T-helper 2 cell treated with Interferon-gamma antibody and Interleukin-4, amounts not matched to agents 5 μg/mL and 100 μg/mL, for 36 hours (primary cell): ENCODE measurements around the gene RYK.

ENCODE experiments used
- DNase-seq: peaks from one replicate; pipeline ENCODE4 v3.0.0; 2021; ENCODE audit warnings: low spot score
- H3K27ac Mint-ChIP-seq: one replicate; pipeline ENCODE4 v1.8.0; 2021; ENCODE audit warnings: mild to moderate bottlenecking, mixed read lengths
- H3K27me3 Mint-ChIP-seq: one replicate; pipeline ENCODE4 v1.8.0; 2021; ENCODE audit warnings: low read depth, mixed read lengths
- H3K36me3 Mint-ChIP-seq: one replicate; pipeline ENCODE4 v1.8.0; 2021; ENCODE audit warnings: low read depth, mixed read lengths
- H3K4me1 Mint-ChIP-seq: one replicate; pipeline ENCODE4 v1.8.0; 2021; ENCODE audit warnings: low read depth, mixed read lengths
- H3K4me3 Mint-ChIP-seq: one replicate; pipeline ENCODE4 v1.8.0; 2022; ENCODE audit warnings: mild to moderate bottlenecking, moderate library complexity, mixed read lengths
- H3K9me3 Mint-ChIP-seq: one replicate; pipeline ENCODE4 v1.8.0; 2021; ENCODE audit warnings: mixed read lengths

Gene RYK

GRCh38 chr3:134186391-134186790, 64.3 kb downstream of the RYK start:
- Mint-ChIP-seq H3K27me3 (no peaks in the 10 kb centered on the region), H3K4me3 (no peak overlapping the region), H3K27ac (no peak overlapping the region), H3K9me3 (no peaks in the 10 kb centered on the region), H3K36me3 (no peaks in the 10 kb centered on the region), H3K4me1 (no peaks in the 10 kb centered on the region)
- DNase-seq = no peak

DNA sequence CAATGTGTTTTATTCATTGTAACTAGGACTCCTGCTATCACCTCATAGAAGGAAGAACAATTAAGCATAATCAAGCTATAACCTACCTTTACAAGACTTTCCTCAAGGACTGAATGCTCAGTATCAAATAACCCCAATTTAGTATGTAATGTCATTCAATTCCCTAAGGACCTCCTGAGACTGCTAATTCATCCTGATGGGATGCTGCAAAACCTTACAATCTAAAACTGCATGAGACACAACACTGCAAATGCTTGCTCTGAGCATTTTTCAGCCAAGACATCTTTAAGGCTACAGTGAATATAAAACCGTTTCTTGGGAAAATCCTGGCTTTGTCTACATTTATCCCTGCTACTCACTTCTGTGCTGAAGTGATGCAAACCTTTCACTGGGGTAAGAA, 69.9 kb downstream of the RYK start:
- no peaks in the 10 kb centered on the region for H3K9me3 Mint-ChIP-seq
- DNase-seq = no peak
- no peak overlapping the region for H3K4me3 Mint-ChIP-seq
- H3K4me1 Mint-ChIP-seq = no peaks in the 10 kb centered on the region
- H3K27ac Mint-ChIP-seq = no peak overlapping the region
- H3K27me3 Mint-ChIP-seq = no peaks in the 10 kb centered on the region
- H3K36me3 Mint-ChIP-seq = no peaks in the 10 kb centered on the region

- no peaks in the 10 kb centered on the region for H3K9me3 Mint-ChIP-seq
- no peaks in the 10 kb centered on the region for H3K4me1 Mint-ChIP-seq
- no peaks in the 10 kb centered on the region for H3K27me3 Mint-ChIP-seq
- H3K36me3 Mint-ChIP-seq = no peaks in the 10 kb centered on the region
- DNase-seq = no peak
- H3K27ac Mint-ChIP-seq = no peak overlapping the region
- H3K4me3 Mint-ChIP-seq = no peak overlapping the region
These were observed 71.2 kb downstream of the RYK start for GRCh38 chr3:134179508-134179907.

DNA sequence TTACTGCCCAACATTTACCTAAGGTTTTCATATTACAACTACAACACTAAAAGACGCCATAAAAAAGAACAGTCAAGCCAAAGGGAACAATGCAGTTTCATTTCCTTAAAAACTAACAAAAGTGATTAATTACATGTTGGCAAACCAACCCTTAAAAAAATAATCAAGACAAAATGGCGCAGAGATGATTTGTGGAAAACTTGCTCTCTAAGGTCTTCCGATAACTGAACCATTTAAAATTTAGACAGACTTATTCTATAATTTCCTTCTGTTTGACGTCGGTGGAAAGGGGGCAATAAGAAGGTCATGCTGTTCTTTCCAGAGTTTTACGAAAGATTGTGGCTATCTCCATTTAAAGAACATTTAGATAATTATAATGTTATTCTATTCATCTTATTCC, 87.6 kb downstream of the RYK start:
- Mint-ChIP-seq H3K4me1 (no peaks in the 10 kb centered on the region), H3K4me3 (no peak overlapping the region), H3K27ac (no peak overlapping the region), H3K9me3 (peaks cover under 1% of the 10 kb centered on the region), H3K27me3 (no peaks in the 10 kb centered on the region), H3K36me3 (peaks cover 3% of the 10 kb centered on the region)
- no peak for DNase-seq

GRCh38 chr3:134161898-134162615, 88.6 kb downstream of the RYK start:
- no peak for DNase-seq
- no peaks in the 10 kb centered on the region for H3K27me3 Mint-ChIP-seq
- no peak overlapping the region for H3K27ac Mint-ChIP-seq
- H3K4me3 Mint-ChIP-seq = no peak overlapping the region
- no peaks in the 10 kb centered on the region for H3K4me1 Mint-ChIP-seq
- no peaks in the 10 kb centered on the region for H3K36me3 Mint-ChIP-seq
- H3K9me3 Mint-ChIP-seq = no peaks in the 10 kb centered on the region

GRCh38 chr3:134155446-134155845, 95.2 kb downstream of the RYK start:
- Mint-ChIP-seq H3K4me1 (no peaks in the 10 kb centered on the region), H3K4me3 (no peak overlapping the region), H3K27me3 (no peaks in the 10 kb centered on the region), H3K36me3 (no peaks in the 10 kb centered on the region), H3K9me3 (no peaks in the 10 kb centered on the region), H3K27ac (no peak overlapping the region)
- no peak for DNase-seq

DNA sequence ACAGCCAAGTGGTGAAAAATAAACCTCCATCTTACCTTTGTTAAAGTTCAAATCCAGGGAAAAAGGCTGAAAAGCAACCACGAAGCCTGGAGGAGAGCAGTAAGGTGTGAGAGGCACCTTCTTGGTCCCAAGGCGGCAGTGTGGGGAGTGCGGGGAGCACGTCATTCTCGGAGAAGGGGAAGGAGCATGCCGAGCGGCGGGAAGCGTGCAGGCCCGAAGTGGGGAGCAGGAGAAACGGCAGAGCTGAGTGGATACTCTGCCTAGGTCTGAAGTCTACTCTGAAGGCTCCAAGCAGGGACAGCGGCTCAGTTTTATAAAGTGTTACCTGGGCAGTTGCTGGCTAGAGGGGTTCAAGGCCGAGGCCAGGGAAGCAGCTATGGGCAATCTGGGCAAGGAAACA, 96.9 kb downstream of the RYK start:
- Mint-ChIP-seq H3K4me1 (no peaks in the 10 kb centered on the region), H3K9me3 (no peaks in the 10 kb centered on the region), H3K27ac (no peak overlapping the region), H3K27me3 (no peaks in the 10 kb centered on the region), H3K36me3 (no peaks in the 10 kb centered on the region), H3K4me3 (no peak overlapping the region)
- no peak for DNase-seq

- H3K27me3 Mint-ChIP-seq = no peaks in the 10 kb centered on the region
- H3K9me3 Mint-ChIP-seq = no peaks in the 10 kb centered on the region
- no peaks in the 10 kb centered on the region for H3K4me1 Mint-ChIP-seq
- H3K36me3 Mint-ChIP-seq = no peaks in the 10 kb centered on the region
- H3K4me3 Mint-ChIP-seq = no peak overlapping the region
- no peak overlapping the region for H3K27ac Mint-ChIP-seq
- no peak for DNase-seq
These were observed 100.2 kb downstream of the RYK start for GRCh38 chr3:134150476-134150875.

DNA sequence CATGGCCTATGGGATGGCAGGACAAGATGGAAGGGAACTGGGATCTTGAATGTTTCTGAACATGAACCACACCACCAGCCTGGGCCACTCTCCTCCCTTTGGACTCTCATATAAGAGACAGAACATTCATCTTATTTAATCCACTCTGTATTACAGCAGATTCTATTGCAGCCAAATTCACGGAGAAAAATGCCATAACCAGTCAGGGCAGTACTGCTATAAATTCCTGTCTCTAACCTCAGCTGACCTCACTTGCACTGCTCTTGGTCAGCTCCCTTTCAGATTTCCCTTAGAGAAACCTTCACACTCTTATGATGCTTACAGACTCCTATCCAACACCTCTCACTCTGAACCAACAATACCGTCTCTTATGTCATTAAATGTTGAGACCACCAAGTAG, 101.4 kb downstream of the RYK start:
- H3K27ac Mint-ChIP-seq = no peak overlapping the region
- H3K4me3 Mint-ChIP-seq = no peak overlapping the region
- DNase-seq = no peak
- H3K36me3 Mint-ChIP-seq = no peaks in the 10 kb centered on the region
- H3K4me1 Mint-ChIP-seq = no peaks in the 10 kb centered on the region
- no peaks in the 10 kb centered on the region for H3K27me3 Mint-ChIP-seq
- no peaks in the 10 kb centered on the region for H3K9me3 Mint-ChIP-seq

DNA sequence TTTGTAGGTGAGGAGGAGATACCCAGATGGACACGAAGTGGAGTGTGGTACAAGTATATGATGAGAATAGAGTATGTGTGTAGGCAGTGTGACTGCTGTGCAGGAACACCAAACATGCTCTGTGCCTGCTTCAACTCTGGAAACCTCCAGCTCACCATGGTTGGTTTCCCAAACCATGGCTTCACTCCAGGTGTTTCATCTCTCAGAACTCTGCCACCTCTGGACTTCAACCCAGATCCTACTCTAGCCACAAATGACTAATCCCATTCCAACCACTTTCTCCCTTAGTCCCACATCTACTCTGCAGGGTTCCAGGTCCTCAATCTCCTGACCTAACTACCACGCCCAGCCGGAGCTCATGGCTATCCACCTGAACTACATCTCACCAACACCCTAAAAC, 102.1 kb downstream of the RYK start:
- no peaks in the 10 kb centered on the region for H3K4me1 Mint-ChIP-seq
- H3K36me3 Mint-ChIP-seq = no peaks in the 10 kb centered on the region
- DNase-seq = no peak
- H3K27me3 Mint-ChIP-seq = no peaks in the 10 kb centered on the region
- H3K27ac Mint-ChIP-seq = no peak overlapping the region
- no peak overlapping the region for H3K4me3 Mint-ChIP-seq
- H3K9me3 Mint-ChIP-seq = no peaks in the 10 kb centered on the region

DNA sequence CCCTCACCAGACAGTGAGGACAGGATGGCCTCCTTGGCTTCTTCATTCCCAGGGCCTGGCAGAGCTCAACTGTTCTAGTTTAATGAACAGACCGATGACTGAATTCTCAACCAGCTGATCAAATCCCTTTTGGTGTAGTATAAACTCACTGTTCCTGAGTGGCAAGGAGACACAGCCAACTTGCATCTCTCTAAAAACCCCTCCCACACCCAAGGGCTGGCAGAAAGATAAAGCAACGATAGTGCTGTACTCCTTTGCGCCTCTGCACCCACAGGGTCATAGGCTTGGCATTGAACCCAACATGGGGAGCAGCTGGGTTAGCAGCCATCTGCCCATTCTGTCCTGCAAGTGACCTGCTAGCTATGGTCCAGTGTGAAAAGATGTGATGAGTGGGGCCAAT, 103.2 kb downstream of the RYK start:
- no peak for DNase-seq
- H3K9me3 Mint-ChIP-seq = no peaks in the 10 kb centered on the region

GRCh38 chr3:134146666-134147065, 104.0 kb downstream of the RYK start:
- Mint-ChIP-seq H3K4me3 (no peak overlapping the region), H3K36me3 (no peaks in the 10 kb centered on the region), H3K9me3 (no peaks in the 10 kb centered on the region), H3K27me3 (no peaks in the 10 kb centered on the region), H3K27ac (no peak overlapping the region), H3K4me1 (no peaks in the 10 kb centered on the region)
- DNase-seq = no peak

More for the DNA sequence above, 103.2 kb downstream of the RYK start:
- Mint-ChIP-seq H3K36me3 (no peaks in the 10 kb centered on the region), H3K4me1 (no peaks in the 10 kb centered on the region), H3K4me3 (no peak overlapping the region), H3K27ac (no peak overlapping the region), H3K27me3 (no peaks in the 10 kb centered on the region)

- no peak for DNase-seq
- no peaks in the 10 kb centered on the region for H3K9me3 Mint-ChIP-seq
- no peak overlapping the region for H3K4me3 Mint-ChIP-seq
- H3K27me3 Mint-ChIP-seq = peaks cover 5% of the 10 kb centered on the region
- no peaks in the 10 kb centered on the region for H3K36me3 Mint-ChIP-seq
- H3K27ac Mint-ChIP-seq = no peak overlapping the region
- H3K4me1 Mint-ChIP-seq = no peaks in the 10 kb centered on the region
These were observed 105.5 kb downstream of the RYK start for GRCh38 chr3:134145183-134145582.

GRCh38 chr3:134144694-134145093, 106.0 kb downstream of the RYK start:
- no peak overlapping the region for H3K4me3 Mint-ChIP-seq
- no peaks in the 10 kb centered on the region for H3K4me1 Mint-ChIP-seq
- H3K27me3 Mint-ChIP-seq = peaks cover 5% of the 10 kb centered on the region
- H3K9me3 Mint-ChIP-seq = no peaks in the 10 kb centered on the region
- no peaks in the 10 kb centered on the region for H3K36me3 Mint-ChIP-seq
- no peak overlapping the region for H3K27ac Mint-ChIP-seq
- no peak for DNase-seq

GRCh38 chr3:134143828-134144401, 106.7 kb downstream of the RYK start:
- DNase-seq = no peak
- Mint-ChIP-seq H3K9me3 (no peaks in the 10 kb centered on the region), H3K4me1 (no peaks in the 10 kb centered on the region), H3K27ac (no peak overlapping the region), H3K27me3 (peaks cover 5% of the 10 kb centered on the region), H3K36me3 (no peaks in the 10 kb centered on the region), H3K4me3 (no peak overlapping the region)
